Measurements from ENCODE around the gene RERE. TPM values are rescaled to one million over a fixed set of nuclear protein-coding genes. Genes with fewer than 3 reads are reported as not detected.

The RERE gene
- total RNA-seq, 1 donor from 2014 or later = 46.5 TPM

DNA sequence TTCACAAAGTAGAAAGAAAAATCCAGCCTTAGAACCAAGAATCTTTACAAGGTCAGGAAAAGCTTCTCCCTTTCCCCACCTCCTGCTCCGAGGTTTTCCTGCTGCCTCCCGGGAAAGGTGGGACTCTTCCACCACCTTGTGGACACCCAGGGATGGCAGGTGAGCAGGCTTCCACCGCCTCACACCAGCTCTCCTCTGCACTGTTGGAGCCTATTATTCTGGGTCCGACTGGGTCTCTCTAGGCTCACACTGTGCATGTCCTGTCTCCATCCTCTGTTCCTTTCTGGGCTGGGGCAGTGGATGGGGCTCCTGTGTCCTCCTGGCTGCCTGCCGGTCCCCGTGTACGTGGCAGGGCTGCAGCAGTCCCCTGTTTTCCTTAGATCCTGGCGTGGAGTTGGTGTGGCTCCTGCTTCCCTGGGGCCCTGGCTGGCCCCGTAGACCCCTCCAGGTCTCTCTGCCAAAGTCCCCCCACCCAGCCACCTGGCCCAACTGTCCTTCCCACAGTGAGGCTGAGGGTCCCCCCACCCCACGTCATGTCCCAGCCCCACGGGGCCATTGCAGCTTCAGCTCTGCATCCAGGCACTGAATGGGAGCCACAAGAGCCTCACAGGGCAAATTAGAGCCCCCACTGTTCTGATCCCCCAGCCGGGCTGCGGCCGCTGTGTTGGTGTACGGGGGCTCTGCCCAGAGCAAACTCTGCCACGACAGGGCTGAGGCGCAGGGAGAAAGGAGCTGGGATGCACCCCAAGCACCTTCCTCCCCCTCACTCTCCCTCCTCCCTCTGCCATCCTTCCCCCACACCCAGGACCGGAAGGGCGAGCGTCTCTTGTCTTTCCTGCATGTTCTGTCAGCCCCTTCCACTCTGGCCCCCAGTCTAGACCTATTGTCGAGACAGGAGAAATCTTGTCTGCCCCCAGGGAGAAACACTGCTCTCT lies 502.8 kb downstream of the RERE start:
- DNase-seq (ENCODE audit: low read depth in 2 of 2) = peak; percentile 64 to 78

DNA sequence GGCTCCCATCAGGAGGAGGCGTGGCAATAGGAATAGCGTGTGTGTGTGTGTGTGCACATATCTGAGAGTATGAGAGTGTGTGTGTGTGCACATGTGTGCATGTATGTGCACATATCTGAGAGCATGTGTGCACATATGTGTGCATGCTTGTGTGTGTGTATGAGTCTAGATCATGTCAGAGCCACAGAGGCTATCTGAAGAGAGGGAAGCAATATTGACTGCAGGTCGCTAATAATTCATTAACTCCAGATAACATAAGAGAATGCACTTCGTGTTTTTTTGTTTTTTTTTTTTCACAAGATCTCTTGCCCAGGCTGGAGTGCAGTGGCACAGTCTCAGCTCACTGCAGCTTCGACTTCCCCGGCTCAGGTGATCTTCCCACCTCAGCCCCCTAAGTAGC lies 504.2 kb downstream of the RERE start:
- DNase-seq (ENCODE audit: low read depth in 2 of 2) = no peak

- DNase-seq (ENCODE audit: low read depth in 2 of 2) = no peak
Measured at GRCh38 chr1:8312235-8313218, 504.9 kb downstream of the RERE start.

GRCh38 chr1:8311068-8311718 lies 506.2 kb downstream of the RERE start:
- DNase-seq (ENCODE audit: low read depth in 2 of 2) = no peak

DNA sequence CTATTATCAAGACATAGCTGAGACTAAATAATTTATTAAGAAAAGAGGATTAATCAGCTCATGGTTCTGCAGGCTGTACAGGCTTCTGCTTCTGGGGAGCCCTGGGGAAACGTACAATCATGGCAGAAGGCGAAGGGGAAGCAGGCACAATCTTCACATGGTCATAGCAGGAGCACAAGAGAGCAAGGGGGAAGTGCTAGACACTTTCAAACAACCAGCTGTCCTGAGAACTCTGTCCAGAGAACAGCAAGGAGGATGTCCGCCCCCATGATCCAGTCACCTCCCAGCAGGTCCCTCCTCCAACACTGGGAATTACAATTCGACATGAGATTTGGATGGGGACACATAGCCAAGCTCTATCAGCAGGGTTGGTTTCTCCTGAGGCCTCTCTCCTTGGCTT lies 509.8 kb downstream of the RERE start:
- DNase-seq (ENCODE audit: low read depth in 2 of 2) = no peak

- no peak for DNase-seq (ENCODE audit: low read depth in 2 of 2)
Measured at GRCh38 chr1:8303876-8304275, 513.6 kb downstream of the RERE start.

DNA sequence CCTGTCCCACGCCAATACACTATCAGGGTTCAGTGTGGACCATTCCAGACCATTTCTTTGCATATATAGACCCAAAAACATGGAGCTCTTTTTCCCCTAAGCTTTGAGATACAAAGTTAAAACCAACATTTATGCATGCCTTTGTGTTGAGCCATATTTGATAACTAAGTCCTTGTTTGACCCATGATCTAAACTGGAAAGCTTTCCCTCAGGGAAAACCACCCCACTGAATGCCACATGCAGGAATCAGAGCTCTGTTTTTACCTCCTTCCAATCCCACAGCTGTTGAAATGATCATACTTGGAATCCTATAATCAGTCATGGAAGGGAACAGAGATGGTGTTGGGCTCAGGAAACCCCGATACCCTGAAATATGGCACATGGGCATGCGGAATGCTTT lies 514.3 kb downstream of the RERE start:
- no peak for DNase-seq (ENCODE audit: low read depth in 2 of 2)

Other genes with a start within 250 kb of the RERE start
- 1,127 and 1,383 TPM in 2 replicates for gene ENO1, start 61.0 kb upstream of the RERE start, total RNA-seq
- gene CA6, start 128.2 kb upstream of the RERE start, total RNA-seq = not detected in 2 replicates
- 0.13 and 0.39 TPM in 2 replicates for gene SLC2A7, start 208.8 kb upstream of the RERE start, total RNA-seq